ENCODE measurements around the gene NFATC4. TPM values are rescaled to one million over a fixed set of nuclear protein-coding genes. Genes with fewer than 3 reads are reported as not detected.
"Not testable (repeated sequence)": the region's sequence is repeated elsewhere in the genome, so short reads cannot be mapped to it uniquely, and the experiment has no call there.

NFATC4 gene
- total RNA-seq, 1 donor from 2014 or later = 67.2 TPM

DNA sequence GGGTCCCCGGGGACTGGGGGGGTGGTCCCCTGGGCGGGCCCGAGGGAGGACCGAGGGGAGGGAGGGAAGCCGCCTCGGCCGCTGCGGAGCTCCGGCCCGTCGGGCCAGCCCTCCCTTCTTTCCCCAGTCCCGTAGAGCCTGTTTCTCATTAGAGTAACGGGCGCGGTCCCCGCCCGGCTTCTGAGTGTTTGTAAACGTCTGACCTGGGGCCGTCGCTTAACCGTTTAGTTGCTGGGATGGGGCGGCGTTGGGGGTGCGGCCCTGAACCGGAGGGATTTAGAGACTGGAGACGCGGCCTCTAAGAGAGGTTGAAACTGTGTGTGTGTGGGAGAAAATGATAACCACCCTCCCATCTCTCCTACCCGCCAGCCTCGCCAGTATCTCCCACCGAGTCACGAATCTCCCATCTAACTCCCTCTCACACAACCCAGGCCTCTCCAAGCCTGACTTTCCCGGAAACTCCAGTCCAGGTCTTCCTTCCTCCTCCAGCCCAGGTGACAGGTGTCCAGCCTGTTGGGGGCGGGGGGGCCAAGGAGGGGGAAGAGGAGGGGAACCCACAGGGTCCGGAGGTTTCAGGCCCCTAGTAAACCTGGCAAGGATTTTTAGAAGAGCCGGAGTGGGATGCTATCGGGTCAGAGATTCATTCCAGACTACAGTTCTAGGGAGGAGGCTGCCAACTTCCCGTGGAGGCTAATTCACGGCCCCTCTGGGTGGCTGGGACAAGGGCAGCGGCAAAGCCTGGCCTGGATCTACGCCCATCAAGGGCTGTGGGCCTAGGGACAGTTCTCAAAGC lies 1.1 kb upstream of the NFATC4 start:
- peak; percentile 93 for DNase-seq (ENCODE audit: low spot score)

DNA sequence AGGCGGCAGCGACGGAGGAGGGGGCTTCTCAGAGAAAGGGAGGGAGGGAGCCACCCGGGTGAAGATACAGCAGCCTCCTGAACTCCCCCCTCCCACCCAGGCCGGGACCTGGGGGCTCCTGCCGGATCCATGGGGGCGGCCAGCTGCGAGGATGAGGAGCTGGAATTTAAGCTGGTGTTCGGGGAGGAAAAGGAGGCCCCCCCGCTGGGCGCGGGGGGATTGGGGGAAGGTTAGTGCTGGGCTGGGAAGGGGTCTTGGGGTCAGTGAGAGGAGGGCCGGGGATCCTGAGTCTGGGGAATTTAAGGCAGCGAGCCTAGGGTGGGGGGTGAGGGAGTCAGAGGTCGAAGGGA lies 203 bp downstream of the NFATC4 start:
- peak; percentile 54 for DNase-seq (ENCODE audit: low spot score)

DNA sequence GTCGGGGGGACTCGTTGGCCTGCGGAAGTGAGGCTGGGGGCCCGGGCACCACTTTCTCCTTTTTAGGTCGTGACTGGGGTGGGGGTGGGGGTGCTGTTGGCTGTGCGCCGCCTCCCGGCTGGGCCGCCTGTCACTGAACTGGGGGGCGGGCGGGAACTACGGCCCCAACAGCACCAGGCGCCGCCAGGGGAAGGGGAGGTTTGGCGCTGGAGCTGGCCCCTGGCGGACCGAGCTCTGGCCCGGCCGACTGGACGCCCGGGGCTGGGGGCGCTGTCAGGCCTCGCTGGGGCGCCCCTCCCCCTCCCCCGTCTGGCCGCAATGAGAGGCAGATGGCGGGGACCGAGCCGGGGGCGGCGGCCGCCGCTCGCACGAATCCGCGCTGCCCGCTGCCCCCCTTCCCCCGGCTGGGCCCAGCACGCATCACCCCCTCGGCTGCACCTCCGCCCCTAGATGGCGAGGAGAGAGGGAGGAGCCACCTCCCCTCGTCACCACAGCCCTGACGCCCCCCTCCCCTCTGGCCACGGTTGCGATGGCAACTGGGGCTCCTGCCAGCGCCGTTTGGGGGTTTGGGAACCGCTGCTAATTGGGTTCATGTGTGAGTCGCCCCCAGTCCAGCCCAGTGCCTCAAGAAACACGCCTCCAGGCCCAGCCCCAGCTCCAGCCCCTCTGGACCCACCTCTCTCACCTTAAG lies 723 bp downstream of the NFATC4 start:
- peak; percentile 74 for DNase-seq (ENCODE audit: low spot score)

DNA sequence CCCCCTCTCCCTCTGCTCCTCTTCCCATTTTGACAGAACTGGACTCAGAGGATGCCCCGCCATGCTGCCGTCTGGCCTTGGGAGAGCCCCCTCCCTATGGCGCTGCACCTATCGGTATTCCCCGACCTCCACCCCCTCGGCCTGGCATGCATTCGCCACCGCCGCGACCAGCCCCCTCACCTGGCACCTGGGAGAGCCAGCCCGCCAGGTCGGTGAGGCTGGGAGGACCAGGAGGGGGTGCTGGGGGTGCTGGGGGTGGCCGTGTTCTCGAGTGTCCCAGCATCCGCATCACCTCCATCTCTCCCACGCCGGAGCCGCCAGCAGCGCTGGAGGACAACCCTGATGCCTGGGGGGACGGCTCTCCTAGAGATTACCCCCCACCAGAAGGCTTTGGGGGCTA lies 1.5 kb downstream of the NFATC4 start:
- no peak for DNase-seq (ENCODE audit: low spot score)

DNA sequence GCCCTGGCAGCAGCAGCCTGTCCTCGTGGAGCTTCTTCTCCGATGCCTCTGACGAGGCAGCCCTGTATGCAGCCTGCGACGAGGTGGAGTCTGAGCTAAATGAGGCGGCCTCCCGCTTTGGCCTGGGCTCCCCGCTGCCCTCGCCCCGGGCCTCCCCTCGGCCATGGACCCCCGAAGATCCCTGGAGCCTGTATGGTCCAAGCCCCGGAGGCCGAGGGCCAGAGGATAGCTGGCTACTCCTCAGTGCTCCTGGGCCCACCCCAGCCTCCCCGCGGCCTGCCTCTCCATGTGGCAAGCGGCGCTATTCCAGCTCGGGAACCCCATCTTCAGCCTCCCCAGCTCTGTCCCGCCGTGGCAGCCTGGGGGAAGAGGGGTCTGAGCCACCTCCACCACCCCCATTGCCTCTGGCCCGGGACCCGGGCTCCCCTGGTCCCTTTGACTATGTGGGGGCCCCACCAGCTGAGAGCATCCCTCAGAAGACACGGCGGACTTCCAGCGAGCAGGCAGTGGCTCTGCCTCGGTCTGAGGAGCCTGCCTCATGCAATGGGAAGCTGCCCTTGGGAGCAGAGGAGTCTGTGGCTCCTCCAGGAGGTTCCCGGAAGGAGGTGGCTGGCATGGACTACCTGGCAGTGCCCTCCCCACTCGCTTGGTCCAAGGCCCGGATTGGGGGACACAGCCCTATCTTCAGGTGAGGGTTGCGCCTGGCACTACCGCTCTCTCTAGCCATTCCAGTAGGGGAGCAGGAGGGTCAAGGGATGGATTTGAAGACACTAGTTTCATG lies 2.1 kb downstream of the NFATC4 start:
- DNase-seq (ENCODE audit: low spot score) = no peak

DNA sequence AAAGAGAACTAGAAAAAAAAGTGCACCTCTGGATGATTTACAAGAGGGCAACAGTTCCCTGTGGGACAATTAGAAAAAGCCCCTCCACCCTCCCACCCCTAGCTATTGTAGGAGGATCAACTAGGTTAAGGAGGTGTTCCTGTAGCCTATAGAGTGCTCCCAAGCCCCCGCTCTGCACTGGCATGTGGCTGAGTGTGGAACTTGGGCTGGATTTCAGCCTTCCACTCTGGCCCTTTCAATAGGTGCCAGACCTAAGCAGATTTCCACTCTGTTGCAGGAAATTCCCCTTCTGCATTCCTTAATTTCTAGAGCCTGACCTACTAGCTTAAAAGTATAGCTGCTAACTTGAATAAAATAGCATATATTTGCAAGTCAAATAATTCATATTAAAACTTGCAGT lies 2.8 kb downstream of the NFATC4 start:
- DNase-seq (ENCODE audit: low spot score) = no peak

DNA sequence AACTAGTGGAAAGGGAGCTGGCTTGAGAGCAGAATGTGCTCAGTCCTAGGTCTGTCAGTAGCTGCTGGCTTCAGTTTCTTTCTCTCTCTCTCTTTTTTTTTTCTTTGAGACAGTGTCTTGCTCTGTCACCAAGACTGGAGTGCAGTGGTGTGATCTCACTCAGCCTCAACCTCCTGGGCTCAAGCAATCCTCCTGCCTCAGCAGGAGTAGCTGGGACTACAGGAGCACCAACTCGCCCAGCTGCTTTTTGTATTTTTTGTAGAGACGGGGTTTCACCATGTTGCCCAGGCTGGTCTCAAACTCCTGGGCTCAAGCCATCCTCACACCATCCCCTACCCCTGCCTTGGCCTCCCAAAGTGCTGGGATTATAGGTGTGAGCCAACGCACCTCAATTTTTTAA lies 3.6 kb downstream of the NFATC4 start:
- not testable (repeated sequence) for DNase-seq (ENCODE audit: low spot score)

DNA sequence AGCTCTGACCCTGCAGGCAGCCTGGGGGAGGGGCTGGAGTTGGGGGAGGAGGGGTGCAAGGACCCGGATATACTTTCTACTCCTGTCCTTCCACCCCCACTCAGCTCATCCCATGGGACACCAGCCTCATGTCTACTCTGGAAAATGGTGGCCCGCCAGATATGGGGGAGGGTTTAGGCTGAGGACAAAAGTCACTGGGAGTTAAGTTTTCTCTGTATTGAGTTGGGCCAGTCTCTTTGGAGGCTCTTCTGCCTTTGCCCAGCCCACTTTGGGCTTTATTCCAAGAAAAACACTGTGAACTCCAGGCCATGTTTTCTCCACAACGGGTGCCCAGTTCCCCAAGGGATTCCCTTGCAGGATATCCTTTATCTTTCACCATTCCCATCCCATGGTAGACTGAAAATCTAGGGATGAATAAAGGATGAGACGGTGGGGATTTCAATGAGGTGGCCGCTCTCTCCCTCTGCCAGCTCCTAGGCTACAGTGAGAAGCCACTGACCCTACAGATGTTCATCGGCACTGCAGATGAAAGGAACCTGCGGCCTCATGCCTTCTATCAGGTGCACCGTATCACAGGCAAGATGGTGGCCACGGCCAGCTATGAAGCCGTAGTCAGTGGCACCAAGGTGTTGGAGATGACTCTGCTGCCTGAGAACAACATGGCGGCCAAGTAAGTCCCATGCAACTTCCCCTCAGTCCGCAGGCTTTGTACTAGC lies 4.9 kb downstream of the NFATC4 start:
- no peak for DNase-seq (ENCODE audit: low spot score)

DNA sequence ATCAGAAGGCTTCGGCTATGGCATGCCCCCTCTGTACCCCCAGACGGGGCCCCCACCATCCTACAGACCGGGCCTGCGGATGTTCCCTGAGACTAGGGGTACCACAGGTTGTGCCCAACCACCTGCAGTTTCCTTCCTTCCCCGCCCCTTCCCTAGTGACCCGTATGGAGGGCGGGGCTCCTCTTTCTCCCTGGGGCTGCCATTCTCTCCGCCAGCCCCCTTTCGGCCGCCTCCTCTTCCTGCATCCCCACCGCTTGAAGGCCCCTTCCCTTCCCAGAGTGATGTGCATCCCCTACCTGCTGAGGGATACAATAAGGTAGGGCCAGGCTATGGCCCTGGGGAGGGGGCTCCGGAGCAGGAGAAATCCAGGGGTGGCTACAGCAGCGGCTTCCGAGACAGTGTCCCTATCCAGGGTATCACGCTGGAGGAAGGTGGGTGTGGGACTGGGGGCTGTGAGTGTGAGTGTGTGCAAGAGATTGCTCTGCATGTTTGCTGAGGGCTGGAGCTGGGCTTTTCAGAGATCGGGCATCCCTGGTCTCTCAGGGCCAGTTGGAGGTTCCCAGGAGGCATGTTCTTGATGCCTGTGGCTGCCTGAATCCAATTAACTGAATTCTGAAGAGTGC lies 8.6 kb downstream of the NFATC4 start:
- no peak for DNase-seq (ENCODE audit: low spot score)

DNA sequence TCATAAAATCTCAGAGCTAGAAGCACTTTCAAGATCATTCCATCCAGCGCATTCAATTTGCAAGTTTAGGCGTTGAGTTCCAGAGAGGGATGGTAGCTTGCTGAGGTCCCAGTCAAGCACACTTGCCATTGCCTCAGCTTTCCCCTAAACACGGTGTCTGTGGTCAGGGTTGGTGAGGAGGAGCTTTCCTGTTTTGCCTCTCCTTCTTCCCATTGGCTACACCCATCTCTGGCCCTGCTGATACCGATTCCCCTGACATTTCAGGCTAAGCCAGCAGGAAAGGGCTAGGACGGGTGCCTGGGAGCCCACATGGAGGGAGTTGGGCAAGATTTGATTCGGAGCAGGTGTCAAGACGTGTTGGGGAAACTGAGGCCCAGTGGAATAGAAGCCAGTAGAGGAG lies 9.1 kb downstream of the NFATC4 start:
- no peak for DNase-seq (ENCODE audit: low spot score)

DNA sequence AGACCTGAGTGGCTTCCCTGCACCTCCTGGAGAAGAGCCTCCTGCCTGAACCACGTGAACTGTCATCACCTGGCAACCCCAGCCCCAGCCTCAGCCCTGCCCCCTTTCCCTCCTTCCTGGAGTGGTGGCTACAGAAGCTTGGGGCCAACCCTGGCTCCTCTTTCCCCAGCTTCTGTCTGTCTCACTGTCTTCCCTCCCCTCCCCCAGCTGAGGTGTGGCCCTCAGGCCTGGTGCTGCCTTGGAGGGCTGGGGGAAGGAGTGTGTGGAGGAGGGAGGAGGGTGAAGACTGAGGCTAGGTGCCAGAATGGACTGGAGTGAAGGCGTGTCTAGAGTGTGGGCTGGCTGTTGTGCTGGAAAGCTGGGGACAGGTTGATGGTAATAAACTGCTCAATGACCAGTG lies 9.7 kb downstream of the NFATC4 start:
- no peak for DNase-seq (ENCODE audit: low spot score)

DNA sequence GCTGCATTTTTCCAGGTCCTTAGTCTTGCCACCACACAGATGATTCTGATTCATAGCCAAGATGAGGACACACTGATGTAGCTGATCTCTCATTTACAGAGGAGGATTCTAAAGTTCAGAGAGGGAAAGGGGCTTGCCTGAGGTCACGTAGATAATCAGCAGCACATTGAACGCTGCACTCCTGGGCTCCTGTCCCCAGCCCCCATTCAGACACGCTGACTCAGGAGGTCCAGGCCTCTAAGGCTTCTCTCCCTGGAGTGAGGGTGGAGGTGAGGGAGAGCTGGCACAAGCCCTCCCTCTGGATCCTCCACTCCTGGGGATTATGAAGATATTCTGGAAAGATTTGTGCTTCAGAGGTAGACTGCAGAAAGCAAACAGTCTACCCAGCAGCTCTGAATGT lies 10.3 kb downstream of the NFATC4 start:
- no peak for DNase-seq (ENCODE audit: low spot score)

DNA sequence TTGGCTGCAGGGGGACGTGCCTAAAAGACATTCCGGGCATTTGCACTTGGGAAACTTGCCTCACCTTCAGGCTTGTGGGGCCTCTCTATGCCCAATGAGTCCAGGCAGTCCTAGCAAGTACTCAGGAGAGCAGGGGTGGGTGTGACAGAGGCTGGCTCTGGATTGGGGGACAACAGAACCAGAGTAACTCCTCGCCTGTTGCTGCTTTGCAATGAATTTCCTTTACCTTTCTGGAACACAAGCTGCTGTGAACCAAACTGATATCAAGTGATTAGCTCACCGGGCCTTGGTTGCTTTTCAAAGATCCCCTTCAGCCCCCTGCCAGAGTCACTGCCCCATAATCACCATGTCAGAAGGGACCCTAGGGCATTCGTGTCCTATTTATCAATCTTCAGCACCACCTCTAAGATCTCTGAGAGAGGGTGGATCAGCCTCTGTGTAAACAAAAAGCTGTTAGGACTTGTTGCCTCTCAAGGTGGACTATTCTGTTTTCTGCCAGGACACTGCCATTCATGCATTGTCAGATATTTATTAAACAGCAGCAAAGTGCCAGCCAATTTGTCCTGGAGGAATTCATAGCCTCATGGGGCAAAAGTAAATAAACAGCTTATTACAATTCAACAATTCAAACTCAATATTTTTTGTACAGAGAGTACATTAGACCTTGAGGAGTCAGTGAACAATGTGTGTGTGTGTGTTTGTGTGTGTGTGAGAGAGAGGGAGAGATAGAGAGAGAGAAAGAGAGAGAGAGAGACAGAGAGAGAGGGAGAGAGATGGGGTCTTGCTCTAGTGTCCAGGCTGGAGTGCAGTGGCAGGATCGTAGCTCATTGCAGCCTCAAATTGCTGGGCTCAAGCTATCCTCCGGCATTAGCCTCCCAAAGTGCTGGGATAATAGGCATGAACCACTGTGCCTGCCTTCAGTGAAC lies 11.3 kb downstream of the NFATC4 start:
- no peak for DNase-seq (ENCODE audit: low spot score)

DNA sequence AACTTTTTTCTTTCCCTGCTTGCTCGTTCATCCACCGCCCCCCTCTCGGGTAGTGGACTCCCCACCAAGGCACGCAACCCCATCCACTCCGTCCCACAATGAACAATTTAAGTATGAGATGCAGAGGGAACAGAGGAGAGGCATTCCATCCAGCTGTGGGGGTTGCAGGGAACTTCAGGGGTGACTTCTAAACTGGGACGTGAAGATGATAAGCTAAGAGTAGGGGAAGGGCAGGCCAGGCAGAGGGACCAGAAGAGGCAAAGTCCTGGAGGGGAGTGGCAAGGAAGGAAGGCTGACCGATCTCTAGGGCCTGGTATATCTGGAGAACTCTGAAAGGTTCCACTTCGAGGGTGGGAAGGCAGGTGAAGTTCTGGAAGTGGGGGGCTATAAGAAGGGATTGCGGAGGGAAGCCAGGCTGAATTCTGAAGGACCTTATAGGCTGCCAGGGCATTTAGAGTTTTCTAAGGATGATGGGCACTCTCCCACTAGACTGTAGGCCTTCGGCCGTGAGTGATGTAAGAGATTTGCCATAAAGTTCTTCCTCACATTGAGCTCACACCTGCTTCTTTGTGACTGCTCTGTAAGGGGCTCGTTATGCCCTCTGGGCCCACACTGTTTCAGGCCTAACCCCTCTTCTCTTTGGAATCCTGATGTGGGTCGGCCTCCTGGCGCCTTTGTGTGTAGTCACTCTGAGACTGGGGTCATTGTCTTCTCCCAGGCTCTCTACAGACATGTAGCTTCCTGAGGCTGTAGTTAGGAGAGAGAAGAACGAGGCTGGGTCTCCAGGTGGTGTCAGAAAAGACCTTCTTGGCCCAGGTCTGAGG lies 12.1 kb downstream of the NFATC4 start:
- no peak for DNase-seq (ENCODE audit: low spot score)

DNA sequence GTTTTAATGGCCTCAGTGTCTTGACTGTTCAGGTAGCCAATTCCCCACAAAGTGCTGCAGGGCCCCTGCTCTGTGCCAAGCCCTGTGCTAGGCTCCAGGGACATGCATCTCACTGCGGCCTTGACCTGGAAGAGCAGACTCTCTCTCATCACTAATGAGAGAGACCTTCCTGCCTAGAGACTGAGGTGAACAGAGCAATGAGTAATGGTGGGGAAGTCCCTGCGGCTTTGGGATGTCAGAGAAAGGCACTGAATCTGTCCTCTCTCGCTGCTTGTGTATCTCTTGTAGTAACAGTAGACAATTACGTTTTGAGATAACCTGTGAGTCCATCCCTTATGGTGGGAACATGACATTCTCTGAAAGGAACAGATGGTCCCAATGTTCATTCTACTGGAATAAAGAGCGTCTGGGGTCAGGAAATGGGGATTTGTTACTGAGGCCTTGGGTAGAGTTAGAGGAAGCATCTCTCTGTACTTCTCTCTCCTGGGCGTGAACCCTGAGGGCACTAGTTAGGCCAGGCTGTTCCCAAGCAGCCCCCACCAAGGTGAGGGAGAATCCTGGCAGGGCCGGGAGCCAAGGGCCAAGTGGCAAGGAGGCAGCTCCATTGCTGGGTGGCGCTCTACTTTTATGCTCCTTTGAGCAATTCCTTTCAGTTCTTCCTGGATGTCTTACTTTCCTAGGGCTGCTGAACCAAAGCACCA lies 13.5 kb downstream of the NFATC4 start:
- no peak for DNase-seq (ENCODE audit: low spot score)

DNA sequence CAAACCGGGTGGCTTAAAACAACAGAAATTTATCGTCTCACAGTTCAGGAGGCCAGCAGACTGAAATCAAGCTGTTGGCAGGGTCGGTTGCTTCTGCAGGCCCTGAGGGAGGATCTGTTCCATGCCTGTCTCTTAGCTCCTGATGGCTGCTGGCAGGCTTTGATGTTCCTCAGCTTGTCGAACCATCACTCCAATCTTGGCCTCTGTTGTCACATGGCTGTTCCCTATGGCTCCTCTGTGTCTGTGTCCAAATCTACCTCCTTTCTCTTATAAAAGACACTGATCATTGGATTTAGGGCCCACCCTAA lies 14.0 kb downstream of the NFATC4 start:
- DNase-seq (ENCODE audit: low spot score) = no peak

DNA sequence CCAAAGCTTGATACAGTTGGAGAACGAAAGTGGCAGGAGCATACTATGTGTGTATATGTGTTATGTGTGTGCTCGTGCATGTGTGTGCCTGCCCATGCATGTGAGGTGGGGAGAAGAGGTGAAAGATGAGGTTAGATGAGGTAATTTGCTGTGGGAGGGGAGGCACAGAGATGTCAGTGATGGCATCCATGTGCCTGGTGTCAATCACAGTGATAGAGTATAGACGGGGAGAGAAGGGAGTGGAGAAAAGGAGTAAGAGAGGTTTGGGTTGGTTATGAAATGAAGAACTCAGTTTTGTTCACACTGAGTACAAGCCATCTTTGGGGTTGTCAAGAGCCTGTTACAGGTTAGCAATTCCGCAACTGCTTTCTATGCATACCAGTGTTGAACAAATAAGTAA lies 16.2 kb downstream of the NFATC4 start:
- no peak for DNase-seq (ENCODE audit: low spot score)

DNA sequence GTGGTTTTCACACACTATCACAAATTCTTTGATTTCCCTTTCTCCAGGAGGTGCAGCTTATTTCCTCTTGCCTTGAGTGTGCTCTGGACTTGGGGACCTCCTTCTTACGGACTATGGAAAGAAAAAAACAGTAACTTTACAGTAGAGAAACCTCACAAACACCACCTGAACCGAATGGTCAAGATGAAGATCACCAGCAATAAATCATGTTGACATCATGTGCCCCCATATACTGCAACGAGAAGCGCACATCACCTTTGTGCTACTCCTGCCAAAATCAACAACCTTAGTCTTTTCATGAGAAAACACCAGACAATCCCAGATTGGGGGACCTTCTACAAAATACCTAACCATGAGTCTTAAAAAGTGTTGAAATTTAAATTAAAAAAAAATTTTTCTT lies 17.5 kb downstream of the NFATC4 start:
- no peak for DNase-seq (ENCODE audit: low spot score)

DNA sequence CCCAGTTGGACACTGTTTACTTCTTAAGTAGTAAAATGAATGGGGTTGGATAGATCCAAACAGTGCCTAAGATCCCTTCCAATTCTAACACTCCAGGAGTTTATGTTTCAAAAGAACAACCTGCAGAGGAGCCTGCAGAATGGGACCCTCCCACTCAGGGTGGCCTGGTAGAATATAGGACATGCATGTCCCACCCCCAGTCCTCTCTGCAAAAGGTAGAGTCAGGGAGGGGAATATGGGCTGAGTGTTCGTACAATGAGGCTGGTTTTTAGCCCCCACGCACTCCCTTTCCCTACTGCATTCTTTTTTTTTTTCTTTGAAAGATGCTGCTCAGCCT lies 19.0 kb downstream of the NFATC4 start:
- no peak for DNase-seq (ENCODE audit: low spot score)

Data from ureter (tissue), 1 donor.